GM12878 (cell line): Measurements from ENCODE around the gene A3GALT2. TPM values are rescaled to one million over a fixed set of nuclear protein-coding genes. Genes with fewer than 3 reads are reported as not detected.

Experiments
- ATAC-seq: fragments of 200-7000 bp; cut with Tn5 transposase; 3 replicates; pipeline ENCODE4 v1.9.1; 2020; ENCODE audit warnings: mild to moderate bottlenecking, moderate library complexity
- BruUV-seq: library from RNA; stranded (reverse); fragments of 400-500 nt; replicated peaks from 2 replicates; lab custom pipeline; 2021; lab: Mats Ljungman, UMichigan
- CTCF ChIA-PET: fragments of 300-600 bp; sonication (Branson Sonifier 250); formaldehyde crosslinking; extraction: SDS; loops from one replicate; lab custom pipeline; 2021; ENCODE audit warnings: inconsistent platforms; lab: Yijun Ruan, JAX
- POLR2A ChIA-PET: fragments of 350-600 bp; formaldehyde crosslinking; extraction: SDS; loops from one replicate; lab custom pipeline; 2021; ENCODE audit warnings: inconsistent platforms; lab: Charles Lee
- RAD21 ChIA-PET: fragments of 300-600 bp; sonication (Branson Sonifier 250); formaldehyde crosslinking; loops from one replicate; lab custom pipeline; 2023; ENCODE audit warnings: antibody characterized with exemption; ENCODE audit not compliant: unreplicated experiment; lab: Charles Lee
- SMC1A ChIA-PET: fragments of 300-600 bp; sonication (Branson Sonifier 250); formaldehyde crosslinking; loops from one replicate; lab custom pipeline; 2023; ENCODE audit not compliant: unreplicated experiment, uncharacterized antibody; lab: Charles Lee
- DNase-seq: peaks from one replicate; pipeline ENCODE4 v3.0.0-alpha.2; 2011; ENCODE audit warnings: low read depth, low spot score
- FAIRE-seq: peaks from 3 replicates; lab custom pipeline; 2011; peaks lifted over from hg19 to GRCh38; lab: Jason Lieb, UNC
- H2AFZ ChIP-seq: 2 replicates; pipeline ENCODE4 v1.6.0; 2011; ENCODE audit warnings: low read depth, low read length, control low read depth; ENCODE audit not compliant: control insufficient read depth
- H3K27ac ChIP-seq: 2 replicates; pipeline ENCODE4 v1.5.1; 2011; ENCODE audit warnings: control low read depth; ENCODE audit not compliant: control insufficient read depth, insufficient read depth
- H3K27me3 ChIP-seq, 2 experiments: replicated peaks in 1 of 2; 2 replicates each; pipeline versions ENCODE4 v1.6.0 to v1.6.1; 2011; ENCODE audit warnings: low read length in 1 of 2; ENCODE audit not compliant: control insufficient read depth in 2 of 2, insufficient read depth in 2 of 2
- H3K36me3 ChIP-seq, 2 experiments: 2 replicates each; pipeline ENCODE4 v1.5.1; 2011; ENCODE audit warnings: low read length in 1 of 2; ENCODE audit not compliant: control insufficient read depth in 2 of 2, insufficient read depth in 2 of 2
- H3K4me1 ChIP-seq: 2 replicates; pipeline ENCODE4 v1.6.1; 2011; ENCODE audit warnings: mild to moderate bottlenecking, low read length, moderate library complexity, mixed read lengths; ENCODE audit not compliant: control insufficient read depth, insufficient read depth
- H3K4me2 ChIP-seq: 2 replicates; pipeline ENCODE4 v1.6.0; 2011; ENCODE audit warnings: control low read depth; ENCODE audit not compliant: control insufficient read depth, insufficient read depth
- H3K4me3 ChIP-seq: fragments of 200-600 bp; sonication (generic); 2 replicates; pipeline ENCODE4 v1.5.1; 2016
- H3K79me2 ChIP-seq: 2 replicates; pipeline ENCODE4 v1.6.0; 2011; ENCODE audit warnings: low read length; ENCODE audit not compliant: control insufficient read depth, insufficient read depth
- H3K9ac ChIP-seq: 2 replicates; pipeline ENCODE4 v1.8.0; 2011; ENCODE audit warnings: low read length, control low read depth, mixed read lengths; ENCODE audit not compliant: control insufficient read depth, insufficient read depth
- H3K9me3 ChIP-seq: replicated peaks from 3 replicates; pipeline ENCODE4 v1.5.1; 2011; ENCODE audit warnings: mild to moderate bottlenecking, low read length; ENCODE audit not compliant: control insufficient read depth, insufficient read depth
- H4K20me1 ChIP-seq: 2 replicates; pipeline ENCODE4 v1.6.0; 2011; ENCODE audit not compliant: control insufficient read depth, insufficient read depth
- IKZF2 ChIP-seq, 2 experiments: fragments of 450-650 bp; IDR thresholded peaks; 2 replicates each; pipeline ENCODE4 v1.6.1; 2017; ENCODE audit warnings: mild to moderate bottlenecking in 2 of 2, moderate library complexity in 2 of 2
- MLLT1 ChIP-seq: fragments of 450-650 bp; IDR thresholded peaks from 2 replicates; pipeline ENCODE4 v1.6.1; 2016; ENCODE audit warnings: mild to moderate bottlenecking
- POLR2A ChIP-seq: IDR thresholded peaks from 2 replicates; pipeline ENCODE4 v1.6.1; 2011; ENCODE audit warnings: low read depth, mild to moderate bottlenecking, low read length
- SMAD5 ChIP-seq: IDR thresholded peaks from 2 replicates; pipeline ENCODE4 v1.6.1; 2016; ENCODE audit warnings: antibody characterized with exemption, low read depth
- TCF12 ChIP-seq: IDR thresholded peaks from 2 replicates; pipeline ENCODE4 v1.6.1; 2011; ENCODE audit warnings: low read depth, mild to moderate bottlenecking, low read length
- WGBS: methylation state at CpG from one replicate; pipeline ENCODE4 v1.1.6; 2016; ENCODE audit warnings: low lambda C conversion rate; ENCODE audit not compliant: insufficient replicate concordance, insufficient coverage; ENCODE audit errors: missing lambda C conversion rate; 5-methylcytosine and 5-hydroxymethylcytosine counted together
- in situ Hi-C: fragments of 300-500 bp; cut with MboI; formaldehyde crosslinking; loops from 9 replicates; pipeline ENCODE4 v1.14.3; 2018; ENCODE audit warnings: mixed read lengths
- intact Hi-C: fragments of 100-400 bp; cut with micrococcal nuclease; formaldehyde crosslinking; loops from one replicate; pipeline ENCODE4 v1.14.2; 2022; ENCODE audit not compliant: unreplicated experiment
- polyA plus RNA-seq, 11 experiments: library from polyadenylated mRNA; depleted of rRNA in 4 of 11; unstranded in 6 of 11; stranded (reverse) in 5 of 11; fragments of >200 nt; fragmentation: Nextera tagmentation in 4 of 11; fragmentation: Illumina TruSeq in 1 of 11; extraction: Ambion mirVana in 4 of 11; extraction: Trizol in 1 of 11; gene quantifications; 1 replicate in 1 of 11; 2 replicates in 10 of 11; pipeline versions ENCODE4 v1.2.1 to v1.2.3, GENCODE V29; 2011 to 2016; ENCODE audit warnings: inconsistent platforms in 2 of 11, missing spikeins in 2 of 11, low read depth in 1 of 11
- total RNA-seq, 4 experiments: library from RNA; depleted of rRNA in 3 of 4; stranded (reverse); fragments of >200 nt in 3 of 4; fragmentation: Illumina TruSeq in 1 of 4; extraction: Trizol in 1 of 4; gene quantifications; 2 replicates each; pipeline versions ENCODE4 v1.2.1 to v1.2.3, GENCODE V29; 2013 to 2021

A3GALT2 gene
- total and polyA plus RNA-seq, 10 of the 15 experiments (the other 5 are each of a cell fraction or from before 2014, with no cell fraction given) = not detected

- CTCF ChIA-PET = interaction anchor here (1.2 kb wide), 1 partner anchor 52 kb away, joined by 8 read pairs; no protein-coding TSS in a partner anchor
- Histone ChIP-seq H3K36me3 (peaks cover 0 to 4% of the 10 kb centered on the region in 2 experiments; a peak in 2 of 4 replicates), H3K79me2 (peaks cover 72% of the 10 kb centered on the region), H3K4me1 (peaks cover 20% of the 10 kb centered on the region), H2AFZ (no peak overlapping the region), H3K9ac (peak overlapping the region; percentile 82), H3K9me3 (no peaks in the 10 kb centered on the region), H4K20me1 (no peaks in the 10 kb centered on the region; the same call in 1 of the 2 replicates)
- RAD21 ChIA-PET = no interaction called here
- no peak for FAIRE-seq
- BruUV-seq = no TSS peak
- intact Hi-C loops (loop anchor here (2.0 to 10.0 kb wide), 2 partner anchors 113 to 223 kb away; no protein-coding TSS in a partner anchor), in situ Hi-C loops (no loop called here)
- POLR2A ChIA-PET = interaction anchor here (0.5 to 1.4 kb wide), 6 partner anchors 17 to 1822 kb away, joined by 3 to 10 read pairs (median 4); no protein-coding TSS in a partner anchor
- TF ChIP-seq POLR2A (no peak), MLLT1 (peak; percentile 92)
- TF ChIP-seq, all 136 proteins: peak for 1
- no peak for DNase-seq
- no peak for ATAC-seq
- SMC1A ChIA-PET = interaction anchor here (1.4 to 2.3 kb wide), 4 partner anchors 36 to 123 kb away, joined by 3 to 6 read pairs (median 5); no protein-coding TSS in a partner anchor
- H3K27me3 ChIP-seq = no peaks in the 10 kb centered on the region
- 95% methylated on average over 5 of the region's 5 CpGs for WGBS
- peak overlapping the region; percentile 7 for H3K27ac ChIP-seq
- H3K4me3 ChIP-seq = peak overlapping the region; percentile 92
- H3K4me2 ChIP-seq = peak overlapping the region; percentile 90
Measured at GRCh38 chr1:33347650-33347992, 26.7 kb upstream of the A3GALT2 start.

- BruUV-seq = no TSS peak
- ChIA-PET RAD21 (no interaction called here), POLR2A (interaction anchor here (0.5 to 1.4 kb wide), 4 partner anchors 52 to 1822 kb away, joined by 3 to 10 read pairs (median 4); no protein-coding TSS in a partner anchor), SMC1A (interaction anchor here (1.4 to 2.3 kb wide), 3 partner anchors 35 to 121 kb away, joined by 3 to 6 read pairs (median 5); no protein-coding TSS in a partner anchor), CTCF (interaction anchor here (0.7 to 1.2 kb wide), 3 partner anchors 8 to 124 kb away, joined by 3 to 8 read pairs (median 3); no protein-coding TSS in a partner anchor)
- H3K4me1 ChIP-seq = peaks cover 26% of the 10 kb centered on the region
- ATAC-seq (peak; percentile 21; the same call in 2 of the 3 replicates), DNase-seq (no peak), FAIRE-seq (peak; percentile 85)
- H3K79me2 ChIP-seq = peaks cover 77% of the 10 kb centered on the region
- H3K4me3 ChIP-seq = peak overlapping the region; percentile 92
- WGBS = 100% methylated on average over 2 of the region's 2 CpGs
- H3K27me3 ChIP-seq = no peaks in the 10 kb centered on the region
- no peak overlapping the region for H2AFZ ChIP-seq
- intact Hi-C loops = loop anchor here (2.0 to 10.0 kb wide), 2 partner anchors 114 to 222 kb away; no protein-coding TSS in a partner anchor
- H3K36me3 ChIP-seq = peaks cover 0 to 4% of the 10 kb centered on the region in 2 experiments; a peak in 2 of 4 replicates
- no peaks in the 10 kb centered on the region; the same call in 1 of the 2 replicates for H4K20me1 ChIP-seq
- peak overlapping the region; percentile 7 for H3K27ac ChIP-seq
- no peaks in the 10 kb centered on the region for H3K9me3 ChIP-seq
- TF ChIP-seq SMAD5 (no peak), TCF12 (peak; percentile 30; the same call in 1 of the 2 replicates), IKZF2 (IDR thresholded peaks at IDR 0.05) (peak in 1 of 2 experiments; percentile 34; a peak in 2 of 4 replicates)
- in situ Hi-C loops = no loop called here
- H3K4me2 ChIP-seq = peak overlapping the region; percentile 90
- H3K9ac ChIP-seq = peak overlapping the region; percentile 32
Measured at GRCh38 chr1:33346927-33347649, 26.2 kb upstream of the A3GALT2 start.
